ENCODE data around the gene SLC29A2. TPM values are rescaled to one million over a fixed set of nuclear protein-coding genes. Genes with fewer than 3 reads are reported as not detected.
"Not testable (repeated sequence)": the region's sequence is repeated elsewhere in the genome, so short reads cannot be mapped to it uniquely, and the experiment has no call there.

Gene SLC29A2
- total RNA-seq, 1 experiment from 2014 or later: 39.7 TPM

DNA sequence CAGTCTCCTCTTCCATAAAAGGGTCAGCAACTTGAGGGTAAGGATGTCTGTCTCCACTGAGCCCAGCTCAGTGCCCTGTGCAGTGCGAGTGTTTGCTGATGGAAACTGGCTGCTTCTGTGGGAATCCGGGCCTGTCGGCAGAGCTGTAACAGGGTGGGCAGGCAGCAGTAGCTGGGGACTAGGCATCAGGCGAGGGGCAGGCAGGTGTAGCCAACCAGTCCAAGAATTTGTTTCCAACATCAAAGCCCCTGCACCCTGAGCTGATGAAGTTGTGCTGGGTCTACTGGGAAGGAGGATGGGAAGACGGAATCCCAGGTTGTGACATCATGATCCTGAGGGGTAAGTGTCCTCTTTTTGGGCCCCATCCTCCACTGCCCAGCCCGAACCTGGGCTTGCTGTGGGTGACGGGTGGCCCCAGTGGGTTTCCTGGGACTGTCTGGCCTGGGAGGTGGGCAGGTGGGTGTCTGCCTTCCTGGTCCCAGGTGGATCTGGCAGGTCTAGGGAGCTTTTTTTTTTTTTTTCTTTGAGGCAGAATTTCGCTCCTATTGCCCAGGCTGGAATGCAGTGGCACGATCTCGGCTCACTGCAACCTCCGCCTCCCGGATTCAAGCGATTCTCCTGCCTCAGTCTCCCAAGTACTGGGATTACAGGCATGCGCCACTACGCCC is 11.0 kb downstream of the SLC29A2 start:
- H3K36me3 ChIP-seq (ENCODE audit: control insufficient read depth in 1 of 2, insufficient read depth in 2 of 2, low read length in 2 of 2): peaks cover 4 to 11% of the 10 kb centered on the region in 2 experiments; a peak in 2 of 4 replicates
- 0 out of 2 replicates have a peak overlapping the region, but pooled peaks have one; percentile 3 for H3K27ac ChIP-seq (ENCODE audit: low read depth, low read length)
- RAD21 ChIA-PET (ENCODE audit: low non-redundant PET in 1 of 2, low total read pairs in 2 of 2, uncharacterized antibody in 2 of 2, unreplicated experiment in 2 of 2): no interaction called here
- CTCF ChIA-PET: no interaction called here
- no peaks in the 10 kb centered on the region for H3K9me3 ChIP-seq (ENCODE audit: control insufficient read depth in 1 of 2, insufficient read depth in 1 of 2, low read depth in 1 of 2, low read length in 2 of 2)
- H3K9me2 ChIP-seq (ENCODE audit: insufficient read depth): no peaks in the 10 kb centered on the region
- no peaks in the 10 kb centered on the region for H4K20me1 ChIP-seq (ENCODE audit: insufficient read depth)
- no peak overlapping the region for H3K9ac ChIP-seq (ENCODE audit: low read length)
- BruUV-seq (replicated peaks): no TSS peak
- POLR2A ChIA-PET: interaction anchor here (0.7 kb wide), 1 partner anchor 10 kb away, joined by 5 read pairs; no protein-coding TSS in a partner anchor
- intact Hi-C loops (cut with micrococcal nuclease): no loop called here
- no peaks in the 10 kb centered on the region for H3K27me3 ChIP-seq (ENCODE audit: insufficient read depth, low read length)
- no peak for DNase-seq (ENCODE audit: low read depth, low spot score)
- H3K4me2 ChIP-seq (ENCODE audit: low read length): no peak overlapping the region
- no peak overlapping the region for H2AFZ ChIP-seq (ENCODE audit: low read depth, low read length, poor library complexity, severe bottlenecking)
- ATAC-seq: no peak
- peaks cover 0 to 7% of the 10 kb centered on the region in 2 experiments; a peak in 1 of 4 replicates for H3K4me1 ChIP-seq (ENCODE audit: control insufficient read depth in 1 of 2, insufficient read depth in 2 of 2, low read length in 2 of 2)
- TF ChIP-seq YY1 (IDR thresholded peaks at IDR 0.05; ENCODE audit: extremely low read depth, insufficient replicate concordance, low read depth, low read length): no peak
- TF ChIP-seq POLR2AphosphoS5 (IDR thresholded peaks at IDR 0.05; ENCODE audit: low read depth, low read length): peak; percentile 53
- no peaks in the 10 kb centered on the region for H3K79me2 ChIP-seq (ENCODE audit: insufficient read depth, low read length)
- no peak overlapping the region for H3K4me3 ChIP-seq (replicated peaks in 1 of 2; ENCODE audit: low read depth in 1 of 2, low read length in 2 of 2)

DNA sequence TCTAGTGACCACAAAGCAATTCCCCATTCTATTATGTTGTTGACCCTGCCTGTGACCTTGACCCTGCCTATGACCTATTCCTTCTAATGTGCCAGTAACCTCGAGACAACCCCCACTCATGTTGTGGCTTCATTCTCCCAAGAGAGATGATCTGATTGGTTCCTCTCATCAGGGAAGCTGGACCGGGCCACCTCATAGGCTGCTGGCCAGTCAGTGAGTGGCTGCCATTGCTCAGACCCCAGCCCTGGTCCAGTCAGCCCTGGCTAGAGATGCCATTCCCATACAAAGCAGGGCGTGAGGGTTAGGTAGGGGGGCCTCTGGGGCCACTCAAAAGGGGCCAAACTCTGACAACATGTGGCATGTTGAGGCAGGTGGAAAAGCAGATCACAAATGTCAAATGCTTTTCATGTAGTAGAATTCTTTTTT is 11.9 kb downstream of the SLC29A2 start:
- H3K4me3 ChIP-seq (replicated peaks in 1 of 2; ENCODE audit: low read depth in 1 of 2, low read length in 2 of 2): no peak overlapping the region
- CTCF ChIA-PET: no interaction called here
- RAD21 ChIA-PET (ENCODE audit: low non-redundant PET in 1 of 2, low total read pairs in 2 of 2, uncharacterized antibody in 2 of 2, unreplicated experiment in 2 of 2): no interaction called here
- no peak overlapping the region for H3K9ac ChIP-seq (ENCODE audit: low read length)
- H3K27me3 ChIP-seq (ENCODE audit: insufficient read depth, low read length): no peaks in the 10 kb centered on the region
- no peaks in the 10 kb centered on the region for H3K9me2 ChIP-seq (ENCODE audit: insufficient read depth)
- H2AFZ ChIP-seq (ENCODE audit: low read depth, low read length, poor library complexity, severe bottlenecking): no peak overlapping the region
- ATAC-seq (peak; percentile 34), DNase-seq (ENCODE audit: low read depth, low spot score) (no peak)
- H3K4me1 ChIP-seq (ENCODE audit: control insufficient read depth in 1 of 2, insufficient read depth in 2 of 2, low read length in 2 of 2): 0 out of 4 replicates have a peak, but pooled peaks cover 0 to 3% of the 10 kb centered on the region in 2 experiments
- H3K36me3 ChIP-seq (ENCODE audit: control insufficient read depth in 1 of 2, insufficient read depth in 2 of 2, low read length in 2 of 2): peaks cover 0 to 11% of the 10 kb centered on the region in 2 experiments; a peak in 1 of 4 replicates
- intact Hi-C loops (cut with micrococcal nuclease): no loop called here
- POLR2A ChIA-PET: interaction anchor here (0.7 kb wide), 1 partner anchor 9 kb away, joined by 5 read pairs; no protein-coding TSS in a partner anchor
- no peaks in the 10 kb centered on the region for H3K9me3 ChIP-seq (ENCODE audit: control insufficient read depth in 1 of 2, insufficient read depth in 1 of 2, low read depth in 1 of 2, low read length in 2 of 2)
- no peaks in the 10 kb centered on the region for H4K20me1 ChIP-seq (ENCODE audit: insufficient read depth)
- TF ChIP-seq RAD21 (IDR thresholded peaks at IDR 0.05; ENCODE audit: low read depth): no peak
- TF ChIP-seq POLR2AphosphoS5 (IDR thresholded peaks at IDR 0.05; ENCODE audit: low read depth, low read length): peak; percentile 35
- peak; percentile 57 for TF ChIP-seq POLR2A (IDR thresholded peaks at IDR 0.05; ENCODE audit: borderline replicate concordance, extremely low read depth, insufficient read depth, insufficient read length)
- H3K4me2 ChIP-seq (ENCODE audit: low read length): no peak overlapping the region
- no peak overlapping the region for H3K27ac ChIP-seq (ENCODE audit: low read depth, low read length)
- no peaks in the 10 kb centered on the region for H3K79me2 ChIP-seq (ENCODE audit: insufficient read depth, low read length)
- BruUV-seq (replicated peaks): no TSS peak

DNA sequence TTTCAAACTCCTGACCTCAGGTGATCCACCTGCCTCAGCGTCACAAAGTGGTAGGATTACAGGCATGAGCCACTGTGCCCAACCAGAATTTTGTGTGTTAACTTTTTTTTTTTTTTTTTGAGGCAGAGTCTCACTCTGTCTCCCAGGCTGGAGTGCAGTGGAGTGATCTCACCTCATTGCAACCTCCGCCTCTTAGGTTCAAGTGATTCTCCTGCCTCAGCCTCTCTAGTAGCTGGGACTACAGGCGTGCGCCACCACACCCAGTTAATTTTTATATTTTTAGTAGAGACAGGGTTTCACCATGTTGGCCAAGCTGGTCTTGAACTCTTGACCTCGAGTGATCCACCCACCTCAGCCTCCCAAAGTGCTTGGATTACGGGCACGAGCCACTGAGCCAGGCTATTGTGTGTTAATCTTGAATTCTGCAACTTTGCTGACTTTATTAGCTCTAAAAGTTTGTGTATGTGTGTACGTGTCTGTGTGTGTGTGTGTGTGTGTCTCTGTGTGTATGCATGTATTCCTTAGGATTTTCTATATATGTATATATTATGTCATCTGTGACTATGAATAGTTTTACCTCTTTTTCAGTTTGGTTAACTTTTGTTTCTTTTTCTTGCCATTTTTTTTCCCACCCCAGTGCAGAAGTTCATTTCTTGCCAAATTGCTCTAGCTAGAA is 20.9 kb downstream of the SLC29A2 start:
- ChIA-PET POLR2A (interaction anchor here (0.6 kb wide), 1 partner anchor 9 kb away, joined by 5 read pairs; no protein-coding TSS in a partner anchor), CTCF (interaction anchor here (0.8 to 2.0 kb wide), 4 partner anchors 11 to 36 kb away, joined by 3 to 5 read pairs (median 4); partner anchors contain the start of gene RIN1)
- peaks cover 5 to 19% of the 10 kb centered on the region in 2 experiments for H3K4me1 ChIP-seq (ENCODE audit: control insufficient read depth in 1 of 2, insufficient read depth in 2 of 2, low read length in 2 of 2)
- H2AFZ ChIP-seq (ENCODE audit: low read depth, low read length, poor library complexity, severe bottlenecking); H3K4me3 ChIP-seq (replicated peaks in 1 of 2; ENCODE audit: low read depth in 1 of 2, low read length in 2 of 2); H3K36me3 ChIP-seq (ENCODE audit: control insufficient read depth in 1 of 2, insufficient read depth in 2 of 2, low read length in 2 of 2); ATAC-seq; H3K9me2 ChIP-seq (ENCODE audit: insufficient read depth); RAD21 ChIA-PET (ENCODE audit: low non-redundant PET in 1 of 2, low total read pairs in 2 of 2, uncharacterized antibody in 2 of 2, unreplicated experiment in 2 of 2); H4K20me1 ChIP-seq (ENCODE audit: insufficient read depth); H3K79me2 ChIP-seq (ENCODE audit: insufficient read depth, low read length); BruUV-seq (replicated peaks); intact Hi-C loops (cut with micrococcal nuclease); H3K4me2 ChIP-seq (ENCODE audit: low read length); H3K9me3 ChIP-seq (ENCODE audit: control insufficient read depth in 1 of 2, insufficient read depth in 1 of 2, low read depth in 1 of 2, low read length in 2 of 2); H3K9ac ChIP-seq (ENCODE audit: low read length); H3K27ac ChIP-seq (ENCODE audit: low read depth, low read length); H3K27me3 ChIP-seq (ENCODE audit: insufficient read depth, low read length); DNase-seq (ENCODE audit: low read depth, low spot score): not testable (repeated sequence)

All from HCT116 (cell line).